Astrocyte (in vitro differentiated cells and primary cell): ENCODE data around the gene PPIL6. TPM values are rescaled to one million over a fixed set of nuclear protein-coding genes. Genes with fewer than 3 reads are reported as not detected.

Experiments used
- DNase-seq: peaks from one replicate; pipeline ENCODE4 v3.0.0-alpha.2; 2010; ENCODE audit warnings: low read depth
- FAIRE-seq: peaks from 2 replicates; lab custom pipeline; 2011; peaks lifted over from hg19 to GRCh38; lab: Jason Lieb, UNC
- H2AFZ ChIP-seq: 2 replicates; pipeline ENCODE4 v1.6.0; 2012; ENCODE audit warnings: low read depth, low read length, inconsistent platforms
- H3K27ac ChIP-seq: 2 replicates; pipeline ENCODE4 v1.5.1; 2011; ENCODE audit warnings: low read depth, low read length, inconsistent platforms
- H3K27me3 ChIP-seq: 2 replicates; pipeline ENCODE4 v1.6.0; 2011; ENCODE audit warnings: low read length, inconsistent platforms; ENCODE audit not compliant: insufficient read depth
- H3K36me3 ChIP-seq: 2 replicates; pipeline ENCODE4 v1.5.1; 2011; ENCODE audit warnings: low read length, inconsistent platforms; ENCODE audit not compliant: insufficient read depth
- H3K4me1 ChIP-seq: 2 replicates; pipeline ENCODE4 v1.5.1; 2011; ENCODE audit warnings: low read length, inconsistent platforms; ENCODE audit not compliant: insufficient read depth
- H3K4me2 ChIP-seq: 2 replicates; pipeline ENCODE4 v1.6.0; 2012; ENCODE audit warnings: low read length, inconsistent platforms
- H3K4me3 ChIP-seq: 2 replicates; pipeline ENCODE4 v1.5.1; 2011; ENCODE audit warnings: low read depth, mild to moderate bottlenecking, low read length, inconsistent platforms; ENCODE audit not compliant: insufficient read depth
- H3K79me2 ChIP-seq: 2 replicates; pipeline ENCODE4 v1.6.0; 2012; ENCODE audit warnings: mild to moderate bottlenecking, low read length, inconsistent platforms; ENCODE audit not compliant: insufficient read depth
- H3K9ac ChIP-seq: 2 replicates; pipeline ENCODE4 v1.6.0; 2012; ENCODE audit warnings: mild to moderate bottlenecking, low read length, inconsistent platforms
- H3K9me3 ChIP-seq: 2 replicates; pipeline ENCODE4 v1.5.1; 2012; ENCODE audit warnings: low read depth, mild to moderate bottlenecking, low read length, inconsistent platforms; ENCODE audit not compliant: insufficient read depth
- H4K20me1 ChIP-seq: 2 replicates; pipeline ENCODE4 v1.6.0; 2012; ENCODE audit warnings: low read length, inconsistent platforms; ENCODE audit not compliant: insufficient read depth
- H3K27ac Mint-ChIP-seq: one replicate; pipeline ENCODE4 v1.8.0; 2021; ENCODE audit warnings: mild to moderate bottlenecking, mixed read lengths; ENCODE audit not compliant: unreplicated experiment
- H3K27me3 Mint-ChIP-seq: one replicate; pipeline ENCODE4 v1.8.0; 2021; ENCODE audit warnings: low read depth, mixed read lengths; ENCODE audit not compliant: unreplicated experiment
- H3K36me3 Mint-ChIP-seq: one replicate; pipeline ENCODE4 v1.8.0; 2021; ENCODE audit warnings: low read depth, mixed read lengths; ENCODE audit not compliant: unreplicated experiment
- H3K4me1 Mint-ChIP-seq: one replicate; pipeline ENCODE4 v1.8.0; 2021; ENCODE audit warnings: low read depth, mixed read lengths; ENCODE audit not compliant: unreplicated experiment
- H3K4me3 Mint-ChIP-seq: one replicate; pipeline ENCODE4 v1.8.0; 2021; ENCODE audit warnings: mild to moderate bottlenecking, moderate library complexity, mixed read lengths; ENCODE audit not compliant: unreplicated experiment
- H3K9me3 Mint-ChIP-seq: one replicate; pipeline ENCODE4 v1.8.0; 2021; ENCODE audit warnings: mild to moderate bottlenecking, mixed read lengths; ENCODE audit not compliant: unreplicated experiment
- EZH2 ChIP-seq: IDR thresholded peaks from 2 replicates; pipeline ENCODE4 v1.6.1; 2012; ENCODE audit warnings: mild to moderate bottlenecking, low read length, inconsistent platforms; ENCODE audit not compliant: insufficient read depth
- total RNA-seq: library from RNA; stranded (reverse); gene quantifications from 2 replicates; pipeline ENCODE4 v1.2.1, GENCODE V29; 2021
- TF ChIP-seq, protein P1 (sequence below): IDR thresholded peaks from 2 replicates; pipeline ENCODE4 v1.5.1; 2011; ENCODE audit warnings: low read depth, mild to moderate bottlenecking, inconsistent platforms, low read length, moderate library complexity; ENCODE audit not compliant: insufficient read depth

Gene PPIL6
- total RNA-seq, 1 donor from 2014 or later = 1.7 TPM

DNA sequence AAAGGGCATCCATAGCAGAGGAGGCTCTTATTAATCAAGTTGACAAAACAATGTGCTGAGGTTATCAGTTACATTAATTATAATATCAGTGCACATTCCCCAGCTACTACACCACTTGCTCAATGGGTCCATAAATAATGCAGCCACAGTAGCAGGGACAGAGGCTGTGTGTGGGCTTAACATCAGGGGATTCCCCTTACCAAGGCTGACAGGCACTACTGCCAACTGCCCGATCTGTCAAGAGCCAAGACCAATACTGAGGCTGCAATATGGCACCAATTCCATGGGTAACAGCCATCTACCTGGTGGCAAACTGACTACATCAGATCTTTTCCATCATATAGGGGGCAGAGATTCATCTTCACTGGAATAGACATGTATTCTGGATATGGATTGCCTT, 80.1 kb downstream of the PPIL6 start:
- Histone ChIP-seq H3K9ac (no peak overlapping the region), H3K27ac (no peak overlapping the region), H2AFZ (no peak overlapping the region), H3K36me3 (peaks cover 24% of the 10 kb centered on the region), H3K79me2 (peaks cover 10% of the 10 kb centered on the region), H3K4me2 (no peak overlapping the region), H3K9me3 (peaks cover 4% of the 10 kb centered on the region), H3K4me1 (no peaks in the 10 kb centered on the region), H3K4me3 (no peak overlapping the region), H4K20me1 (peaks cover 16% of the 10 kb centered on the region), H3K27me3 (no peaks in the 10 kb centered on the region)
- TF ChIP-seq, protein P1, sequence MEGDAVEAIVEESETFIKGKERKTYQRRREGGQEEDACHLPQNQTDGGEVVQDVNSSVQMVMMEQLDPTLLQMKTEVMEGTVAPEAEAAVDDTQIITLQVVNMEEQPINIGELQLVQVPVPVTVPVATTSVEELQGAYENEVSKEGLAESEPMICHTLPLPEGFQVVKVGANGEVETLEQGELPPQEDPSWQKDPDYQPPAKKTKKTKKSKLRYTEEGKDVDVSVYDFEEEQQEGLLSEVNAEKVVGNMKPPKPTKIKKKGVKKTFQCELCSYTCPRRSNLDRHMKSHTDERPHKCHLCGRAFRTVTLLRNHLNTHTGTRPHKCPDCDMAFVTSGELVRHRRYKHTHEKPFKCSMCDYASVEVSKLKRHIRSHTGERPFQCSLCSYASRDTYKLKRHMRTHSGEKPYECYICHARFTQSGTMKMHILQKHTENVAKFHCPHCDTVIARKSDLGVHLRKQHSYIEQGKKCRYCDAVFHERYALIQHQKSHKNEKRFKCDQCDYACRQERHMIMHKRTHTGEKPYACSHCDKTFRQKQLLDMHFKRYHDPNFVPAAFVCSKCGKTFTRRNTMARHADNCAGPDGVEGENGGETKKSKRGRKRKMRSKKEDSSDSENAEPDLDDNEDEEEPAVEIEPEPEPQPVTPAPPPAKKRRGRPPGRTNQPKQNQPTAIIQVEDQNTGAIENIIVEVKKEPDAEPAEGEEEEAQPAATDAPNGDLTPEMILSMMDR = no peak
- TF ChIP-seq EZH2 = no peak
- no peaks in the 10 kb centered on the region for H3K4me1 Mint-ChIP-seq
- H3K27ac Mint-ChIP-seq = no peak overlapping the region
- no peak for DNase-seq
- no peak overlapping the region for H3K4me3 Mint-ChIP-seq
- peaks cover 54% of the 10 kb centered on the region for H3K36me3 Mint-ChIP-seq
- no peak for FAIRE-seq
- no peaks in the 10 kb centered on the region for H3K27me3 Mint-ChIP-seq
- peaks cover 7% of the 10 kb centered on the region for H3K9me3 Mint-ChIP-seq

DNA sequence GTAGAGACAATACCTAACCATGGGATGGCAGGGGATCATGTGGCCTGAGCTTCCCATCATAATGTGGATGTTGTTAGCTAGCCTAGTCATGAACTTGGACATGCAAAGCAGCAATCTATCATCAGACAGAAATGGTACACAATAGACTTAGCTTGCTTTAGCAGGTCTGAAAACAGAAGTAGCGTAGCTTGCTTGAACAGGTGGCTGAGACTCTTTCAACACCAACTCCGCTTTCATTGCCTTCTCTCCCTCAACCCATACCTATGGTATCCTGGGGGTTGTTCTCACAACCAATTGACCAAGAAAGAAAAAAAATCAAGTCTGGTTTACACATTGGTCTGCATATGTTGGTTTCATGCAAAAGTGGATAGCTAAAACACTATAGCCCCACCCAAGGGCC, 81.2 kb downstream of the PPIL6 start:
- H3K9ac ChIP-seq = no peak overlapping the region
- no peaks in the 10 kb centered on the region for H3K27me3 ChIP-seq
- H3K36me3 Mint-ChIP-seq = peaks cover 48% of the 10 kb centered on the region
- H3K27me3 Mint-ChIP-seq = no peaks in the 10 kb centered on the region
- no peak overlapping the region for H3K27ac ChIP-seq
- H3K4me3 Mint-ChIP-seq = no peak overlapping the region
- DNase-seq = no peak
- no peaks in the 10 kb centered on the region for H3K4me1 ChIP-seq
- TF ChIP-seq, protein P1 = no peak
- no peak for TF ChIP-seq EZH2
- H3K4me1 Mint-ChIP-seq = no peaks in the 10 kb centered on the region
- FAIRE-seq = no peak
- peaks cover 7% of the 10 kb centered on the region for H3K79me2 ChIP-seq
- H3K9me3 Mint-ChIP-seq = peaks cover 7% of the 10 kb centered on the region
- no peak overlapping the region for H3K4me3 ChIP-seq
- H2AFZ ChIP-seq = no peak overlapping the region
- no peak overlapping the region for H3K27ac Mint-ChIP-seq
- peaks cover 4% of the 10 kb centered on the region for H3K9me3 ChIP-seq
- H4K20me1 ChIP-seq = peaks cover 16% of the 10 kb centered on the region
- peaks cover 20% of the 10 kb centered on the region for H3K36me3 ChIP-seq
- H3K4me2 ChIP-seq = no peak overlapping the region

DNA sequence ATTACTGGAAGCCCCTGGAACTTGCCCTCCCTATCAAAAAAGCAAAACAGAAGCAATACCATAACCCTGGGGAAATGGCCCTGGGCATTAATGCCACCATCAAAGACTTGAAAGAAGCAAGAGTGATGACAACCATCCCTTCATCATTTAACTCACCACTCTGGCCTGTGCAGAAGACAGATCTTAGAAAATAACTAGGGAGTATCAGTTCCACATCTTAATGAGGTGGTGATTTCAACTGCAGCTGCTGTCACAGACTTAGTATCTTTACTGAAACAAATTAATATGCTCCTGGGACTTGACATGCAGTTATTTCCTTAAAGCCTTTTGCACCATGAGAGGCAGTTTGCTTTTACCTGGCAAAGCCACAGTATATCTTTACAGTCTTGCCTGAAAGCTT, 82.2 kb downstream of the PPIL6 start:
- no peak for DNase-seq
- Mint-ChIP-seq H3K36me3 (peaks cover 42% of the 10 kb centered on the region), H3K4me3 (no peak overlapping the region), H3K4me1 (no peaks in the 10 kb centered on the region), H3K9me3 (peaks cover 7% of the 10 kb centered on the region), H3K27me3 (no peaks in the 10 kb centered on the region), H3K27ac (no peak overlapping the region)
- H3K4me2 ChIP-seq = no peak overlapping the region
- peaks cover 4% of the 10 kb centered on the region for H3K9me3 ChIP-seq
- FAIRE-seq = no peak
- TF ChIP-seq, protein P1 = no peak
- no peak overlapping the region for H2AFZ ChIP-seq
- H3K27me3 ChIP-seq = no peaks in the 10 kb centered on the region
- H3K79me2 ChIP-seq = peaks cover 7% of the 10 kb centered on the region
- H3K9ac ChIP-seq = no peak overlapping the region
- no peaks in the 10 kb centered on the region for H3K4me1 ChIP-seq
- H3K36me3 ChIP-seq = peaks cover 20% of the 10 kb centered on the region
- H3K4me3 ChIP-seq = no peak overlapping the region
- no peak overlapping the region for H3K27ac ChIP-seq
- H4K20me1 ChIP-seq = peaks cover 12% of the 10 kb centered on the region
